ENCODE results near the gene PPP1R12C.
"Not testable (repeated sequence)": the region's sequence is repeated elsewhere in the genome, so short reads cannot be mapped to it uniquely, and the experiment has no call there.

PPP1R12C gene

DNA sequence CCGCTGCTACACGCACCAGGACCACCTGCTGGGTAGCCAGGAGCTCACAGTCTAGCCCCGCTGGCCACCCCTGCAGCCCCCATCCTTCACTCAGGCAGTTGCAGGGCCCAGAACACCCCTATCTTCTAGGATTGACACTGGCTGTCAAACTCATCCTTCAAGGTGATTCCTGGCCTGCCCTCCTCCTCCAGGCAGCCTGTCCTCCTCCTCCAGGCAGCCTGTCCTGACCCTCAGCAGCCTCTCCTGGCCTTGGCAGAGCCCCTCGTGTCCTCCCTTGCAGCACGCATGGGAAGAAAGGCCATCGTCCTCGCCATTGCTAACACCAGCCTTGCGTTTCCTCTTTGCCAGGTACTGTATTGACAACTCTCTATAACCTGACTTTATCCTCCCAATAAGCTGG, 45.5 kb downstream of the PPP1R12C start:
- intact Hi-C loops (cut with micrococcal nuclease) = no loop called here
- Mint-ChIP-seq H3K27ac (no peak overlapping the region), H3K36me3 (ENCODE audit: low read depth) (no peaks in the 10 kb centered on the region), H3K4me3 (no peak overlapping the region), H3K9me3 (no peaks in the 10 kb centered on the region), H3K27me3 (peaks cover 83% of the 10 kb centered on the region), H3K4me1 (ENCODE audit: low read depth) (peaks cover 42% of the 10 kb centered on the region)

DNA sequence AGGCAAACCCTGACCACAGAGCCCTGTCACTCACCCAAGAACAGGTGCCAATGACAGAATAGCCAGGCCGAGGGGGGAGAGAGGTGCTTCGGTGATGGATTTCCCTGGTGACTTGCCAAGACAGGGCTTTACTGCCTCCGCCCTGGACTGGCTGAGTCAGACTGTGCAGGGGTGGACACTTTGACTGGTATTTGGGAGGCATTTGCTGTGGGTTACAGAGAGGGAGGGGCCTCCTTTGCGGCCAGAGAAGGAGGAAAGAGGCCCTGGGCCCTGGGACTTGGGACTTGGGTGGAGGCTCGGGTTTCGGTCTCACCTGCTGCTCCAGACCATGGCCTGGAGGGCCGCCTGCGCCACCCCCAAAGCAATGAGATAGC, 46.3 kb downstream of the PPP1R12C start:
- no peak overlapping the region for H3K27ac Mint-ChIP-seq
- intact Hi-C loops (cut with micrococcal nuclease) = no loop called here
- H3K4me1 Mint-ChIP-seq (ENCODE audit: low read depth) = peaks cover 40% of the 10 kb centered on the region
- no peak overlapping the region for H3K4me3 Mint-ChIP-seq
- H3K27me3 Mint-ChIP-seq = peaks cover 85% of the 10 kb centered on the region
- H3K9me3 Mint-ChIP-seq = no peaks in the 10 kb centered on the region
- H3K36me3 Mint-ChIP-seq (ENCODE audit: low read depth) = no peaks in the 10 kb centered on the region

DNA sequence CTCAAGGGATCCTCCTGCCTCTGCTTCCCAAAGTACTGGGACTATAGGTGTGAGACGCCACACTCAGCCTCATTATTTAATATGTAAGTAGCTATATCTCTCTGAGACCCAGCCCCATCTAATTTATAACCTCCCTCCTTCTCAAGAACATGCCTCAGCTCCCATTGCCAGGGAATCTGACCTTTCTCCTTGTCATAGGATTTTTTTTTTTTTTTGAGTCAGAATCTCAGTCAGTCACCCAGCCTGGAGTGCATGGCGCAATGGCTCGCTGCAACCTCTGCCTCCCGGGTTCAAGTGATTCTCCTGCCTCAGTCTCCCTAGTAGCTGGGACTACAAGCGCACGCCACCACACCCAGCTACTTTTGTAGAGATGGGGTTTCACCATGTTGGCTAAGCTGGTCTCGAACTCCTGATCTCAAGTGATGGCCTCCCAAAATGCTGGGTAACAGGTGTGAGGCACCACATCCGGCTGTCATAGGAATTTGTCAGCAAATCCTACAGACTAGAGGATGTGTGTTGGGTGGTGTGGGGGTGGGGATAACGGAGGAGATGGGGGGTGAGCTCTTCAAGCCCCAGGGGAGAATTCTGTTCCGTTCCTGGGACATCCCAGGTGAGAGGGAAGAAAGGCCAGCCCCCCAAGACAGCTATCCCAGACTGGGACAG, 46.8 kb downstream of the PPP1R12C start:
- intact Hi-C loops (cut with micrococcal nuclease) = no loop called here
- Mint-ChIP-seq H3K27ac (no peak overlapping the region), H3K36me3 (ENCODE audit: low read depth) (no peaks in the 10 kb centered on the region), H3K9me3 (no peaks in the 10 kb centered on the region), H3K4me1 (ENCODE audit: low read depth) (peaks cover 36% of the 10 kb centered on the region), H3K27me3 (peaks cover 86% of the 10 kb centered on the region), H3K4me3 (no peak overlapping the region)

DNA sequence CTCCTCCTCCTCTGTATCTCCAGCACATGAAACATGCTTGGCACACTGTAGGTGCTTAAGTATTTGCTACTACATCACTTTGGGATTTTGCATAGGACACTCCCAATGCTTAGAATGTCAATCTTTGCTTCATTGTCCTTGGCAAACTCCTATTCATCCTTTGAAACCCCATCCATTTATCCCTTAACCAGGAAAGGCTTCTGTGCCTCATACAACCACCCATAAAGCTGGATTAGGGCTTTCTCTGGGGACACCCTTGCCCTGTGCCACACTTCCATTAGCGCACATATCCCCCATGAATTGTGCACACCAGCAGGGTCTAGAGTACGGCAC, 47.6 kb downstream of the PPP1R12C start:
- Mint-ChIP-seq H3K27ac (no peak overlapping the region), H3K27me3 (peaks cover 84% of the 10 kb centered on the region), H3K36me3 (ENCODE audit: low read depth) (no peaks in the 10 kb centered on the region), H3K9me3 (no peaks in the 10 kb centered on the region), H3K4me3 (no peak overlapping the region), H3K4me1 (ENCODE audit: low read depth) (peaks cover 28% of the 10 kb centered on the region)
- intact Hi-C loops (cut with micrococcal nuclease) = no loop called here

DNA sequence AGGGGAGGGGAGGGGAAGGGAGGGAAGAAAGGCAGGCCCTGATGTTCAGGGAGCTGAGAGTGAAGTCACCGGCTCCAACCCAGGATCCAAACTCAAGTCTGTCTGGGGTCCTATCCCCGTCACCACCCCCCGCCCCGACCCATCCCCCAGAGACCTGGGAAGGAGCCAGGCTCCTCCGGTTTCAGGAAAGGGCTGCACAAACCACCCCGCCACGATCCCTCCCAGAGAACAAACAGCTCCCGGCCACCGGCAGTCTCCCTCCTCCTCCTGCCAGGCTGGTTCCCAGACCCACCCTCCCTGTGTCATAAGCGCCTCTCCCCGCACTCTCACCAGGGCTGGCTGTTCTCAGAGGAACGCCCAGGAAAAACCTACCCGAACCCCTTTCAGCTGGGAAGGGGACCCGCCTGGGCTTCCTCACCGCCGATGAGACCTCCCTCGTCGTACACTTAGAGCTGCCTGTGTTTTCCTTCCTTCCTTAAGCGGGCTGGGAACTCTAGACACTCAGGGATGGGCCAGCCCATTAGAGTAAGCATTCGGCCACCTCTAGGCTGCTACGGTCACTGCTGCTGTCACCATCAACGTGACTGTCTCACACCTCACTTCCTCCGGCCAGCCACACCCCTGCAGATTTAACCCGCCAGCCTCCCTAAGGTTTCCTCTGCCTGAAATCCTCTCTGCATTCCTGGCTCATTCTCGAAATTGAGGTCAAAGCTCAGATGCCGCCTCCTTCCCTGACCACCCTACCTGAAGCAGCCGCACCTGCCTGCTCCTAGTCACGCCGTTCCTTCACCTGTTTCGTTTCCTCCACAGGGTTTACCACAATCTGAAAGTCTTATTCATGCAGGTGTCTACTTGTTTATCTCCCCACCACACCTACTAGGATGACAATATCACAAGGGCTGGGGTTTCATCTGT, 48.2 kb downstream of the PPP1R12C start:
- no peaks in the 10 kb centered on the region for H3K36me3 Mint-ChIP-seq (ENCODE audit: low read depth)
- H3K4me1 Mint-ChIP-seq (ENCODE audit: low read depth) = peaks cover 28% of the 10 kb centered on the region
- intact Hi-C loops (cut with micrococcal nuclease) = no loop called here
- H3K27me3 Mint-ChIP-seq = peaks cover 84% of the 10 kb centered on the region
- H3K4me3 Mint-ChIP-seq = peak overlapping the region; percentile 4
- H3K27ac Mint-ChIP-seq = no peak overlapping the region
- H3K9me3 Mint-ChIP-seq = no peaks in the 10 kb centered on the region

DNA sequence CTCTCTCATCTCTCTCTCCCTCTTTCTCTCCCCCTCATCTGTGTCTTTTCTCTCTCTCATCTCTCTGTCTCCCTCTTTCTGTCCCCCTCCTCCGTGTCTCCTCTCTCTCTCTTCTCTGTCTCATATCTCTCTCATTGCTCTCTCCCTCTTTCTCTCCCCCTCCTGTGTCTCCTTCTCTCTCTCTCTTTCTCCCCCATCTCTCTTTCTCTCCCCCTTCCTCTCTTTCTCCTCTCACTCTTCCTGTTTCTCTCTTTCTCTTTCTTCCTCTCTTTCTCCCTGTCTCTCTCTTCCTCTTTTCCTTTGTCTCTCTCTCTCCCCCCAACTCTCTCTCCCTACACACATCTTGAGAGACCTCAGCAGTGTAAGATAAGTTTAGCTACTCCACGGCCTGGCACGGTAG, 49.6 kb downstream of the PPP1R12C start:
- no peaks in the 10 kb centered on the region for H3K9me3 Mint-ChIP-seq
- H3K27me3 Mint-ChIP-seq = peaks cover 76% of the 10 kb centered on the region

DNA sequence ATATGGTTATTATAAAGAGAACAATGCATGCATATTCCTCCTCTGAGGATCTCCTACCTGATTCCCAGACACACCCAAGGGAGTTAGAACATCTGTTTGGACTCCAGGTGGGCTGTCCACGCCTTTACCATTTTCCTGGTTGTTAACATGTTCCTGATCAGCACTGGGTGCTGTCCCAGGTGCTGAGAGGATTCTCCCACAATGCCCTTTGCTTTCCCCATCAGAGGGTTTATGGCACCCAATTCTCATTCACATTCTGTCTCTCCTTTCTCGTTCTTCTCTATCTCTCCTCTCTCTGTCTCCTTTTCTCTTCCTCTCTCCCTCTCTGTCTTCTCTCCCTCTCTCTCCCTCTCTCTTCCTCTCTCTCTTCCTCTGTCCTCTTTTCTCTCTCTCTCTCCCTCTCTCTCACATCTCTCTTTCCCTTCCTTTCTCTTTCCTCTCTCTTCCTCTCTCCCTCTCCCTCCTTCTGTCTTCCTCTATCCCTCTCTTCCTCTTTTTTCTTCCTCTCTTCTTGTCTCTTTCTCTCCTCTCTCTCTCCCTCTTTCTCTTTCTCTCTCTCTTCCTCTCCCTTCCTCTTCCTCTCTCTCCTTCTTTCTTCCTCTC, 51.2 kb downstream of the PPP1R12C start:
- no peaks in the 10 kb centered on the region for H3K9me3 Mint-ChIP-seq
- H3K4me3 Mint-ChIP-seq = no peak overlapping the region
- H3K4me1 Mint-ChIP-seq (ENCODE audit: low read depth) = peaks cover 38% of the 10 kb centered on the region
- intact Hi-C loops (cut with micrococcal nuclease) = no loop called here
- peaks cover 9% of the 10 kb centered on the region for H3K36me3 Mint-ChIP-seq (ENCODE audit: low read depth)
- H3K27me3 Mint-ChIP-seq = peaks cover 62% of the 10 kb centered on the region
- no peak overlapping the region for H3K27ac Mint-ChIP-seq

More for the DNA sequence above, 49.6 kb downstream of the PPP1R12C start:
- Mint-ChIP-seq H3K27ac (no peak overlapping the region), H3K4me3 (no peak overlapping the region), H3K36me3 (ENCODE audit: low read depth) (no peaks in the 10 kb centered on the region), H3K4me1 (ENCODE audit: low read depth) (peaks cover 28% of the 10 kb centered on the region)
- intact Hi-C loops (cut with micrococcal nuclease) = no loop called here

DNA sequence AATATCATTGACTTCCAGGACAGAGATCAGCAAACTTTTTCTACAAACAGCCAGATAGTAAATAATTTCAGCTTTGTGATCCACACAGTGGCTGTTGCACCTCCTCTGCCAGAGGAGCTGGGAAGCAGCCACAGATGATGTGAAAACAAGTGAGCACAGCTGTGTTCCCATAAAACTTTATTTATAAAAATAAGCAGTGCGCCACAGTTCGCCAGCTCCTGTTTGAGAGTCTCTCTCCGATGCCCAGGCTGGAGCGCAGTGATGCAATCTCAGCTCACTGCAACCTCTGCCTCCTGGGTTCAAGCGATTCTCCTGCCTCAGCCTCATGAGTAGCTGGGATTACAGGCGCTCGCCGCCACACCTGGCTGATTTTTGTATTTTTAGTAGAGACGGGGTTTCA, 51.9 kb downstream of the PPP1R12C start:
- peaks cover 36% of the 10 kb centered on the region for H3K4me1 Mint-ChIP-seq (ENCODE audit: low read depth)
- intact Hi-C loops (cut with micrococcal nuclease); H3K4me3 Mint-ChIP-seq; H3K27ac Mint-ChIP-seq; H3K9me3 Mint-ChIP-seq: not testable (repeated sequence)
- peaks cover 16% of the 10 kb centered on the region for H3K36me3 Mint-ChIP-seq (ENCODE audit: low read depth)
- peaks cover 57% of the 10 kb centered on the region for H3K27me3 Mint-ChIP-seq

DNA sequence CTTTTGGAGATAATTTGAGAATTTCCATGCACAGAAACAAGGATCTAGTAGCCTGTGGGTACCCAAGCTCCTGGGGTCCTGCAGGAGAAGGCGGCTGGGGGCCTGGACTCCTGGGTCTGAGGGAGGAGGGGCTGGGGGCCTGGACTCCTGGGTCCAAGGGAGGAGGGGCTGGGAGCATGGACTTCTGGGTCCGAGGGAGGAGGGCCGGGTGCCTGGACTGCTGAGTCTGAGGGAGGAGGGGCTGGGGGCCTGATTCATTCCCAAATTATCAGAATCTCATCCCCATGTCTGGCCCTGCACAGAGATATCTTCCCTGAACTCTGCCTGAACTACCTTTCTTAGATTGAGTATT, 54.0 kb downstream of the PPP1R12C start:
- Mint-ChIP-seq H3K9me3 (no peaks in the 10 kb centered on the region), H3K27ac (no peak overlapping the region), H3K4me3 (no peak overlapping the region), H3K27me3 (peaks cover 38% of the 10 kb centered on the region), H3K4me1 (ENCODE audit: low read depth) (peaks cover 27% of the 10 kb centered on the region), H3K36me3 (ENCODE audit: low read depth) (peaks cover 30% of the 10 kb centered on the region)
- intact Hi-C loops (cut with micrococcal nuclease) = loop anchor here (2.0 kb wide), 1 partner anchor 17 kb away; no protein-coding TSS in a partner anchor

DNA sequence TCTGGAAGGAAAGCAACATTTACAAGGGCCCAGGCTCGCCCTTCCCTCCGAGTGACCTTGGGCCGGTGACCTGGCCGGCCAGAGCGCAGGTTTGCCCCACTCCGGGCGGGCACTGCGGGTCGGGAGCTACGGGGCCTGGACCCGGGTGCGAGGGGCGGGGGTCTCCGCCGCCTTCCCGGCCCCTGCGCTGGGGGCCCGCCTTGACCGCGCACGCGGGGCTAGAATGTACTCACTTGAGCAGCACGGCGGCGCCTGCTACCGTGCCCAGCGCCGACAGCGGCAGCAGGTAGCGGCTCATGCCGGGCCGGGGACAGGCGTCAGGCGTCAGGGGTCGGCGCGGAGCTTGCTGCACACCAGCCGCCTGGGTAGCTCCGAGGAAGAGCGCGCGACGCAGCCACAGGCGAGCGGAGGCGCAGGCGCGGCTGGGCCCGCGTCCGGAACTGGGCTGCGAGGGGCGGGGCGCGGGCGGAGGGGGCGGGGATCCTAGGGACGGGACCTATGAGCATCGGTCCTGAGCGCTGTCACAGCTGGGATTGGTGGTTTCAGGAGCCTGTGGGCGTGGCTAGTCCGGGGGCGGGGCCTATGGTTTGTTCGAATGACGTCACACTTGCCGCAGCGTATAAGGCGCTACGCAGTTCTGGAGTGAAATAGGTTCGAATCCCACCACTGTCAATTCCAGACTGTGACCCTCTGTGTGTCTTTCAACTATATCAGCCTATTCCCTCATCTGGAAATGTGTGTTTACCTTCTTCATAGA, 54.5 kb downstream of the PPP1R12C start, which contains the start of gene RDH13:
RDH13 (minus strand) TSS at position 414 of the 757 bp plus-strand sequence; CDS start at position 298, 116 bp downstream.
- H3K9me3 Mint-ChIP-seq = no peaks in the 10 kb centered on the region
- H3K4me3 Mint-ChIP-seq = peak within 1 kb of the TSS; percentile 80
- H3K27me3 Mint-ChIP-seq = peaks cover 33% of the 10 kb centered on the region
- intact Hi-C loops (cut with micrococcal nuclease) = loop anchor here (2.0 kb wide), 1 partner anchor 18 kb away; no protein-coding TSS in a partner anchor
- H3K36me3 Mint-ChIP-seq (ENCODE audit: low read depth) = peaks cover 36% of the 10 kb centered on the region
- H3K4me1 Mint-ChIP-seq (ENCODE audit: low read depth) = peaks cover 23% of the 10 kb centered on the region
- peak within 1 kb of the TSS; percentile 70 for H3K27ac Mint-ChIP-seq

DNA sequence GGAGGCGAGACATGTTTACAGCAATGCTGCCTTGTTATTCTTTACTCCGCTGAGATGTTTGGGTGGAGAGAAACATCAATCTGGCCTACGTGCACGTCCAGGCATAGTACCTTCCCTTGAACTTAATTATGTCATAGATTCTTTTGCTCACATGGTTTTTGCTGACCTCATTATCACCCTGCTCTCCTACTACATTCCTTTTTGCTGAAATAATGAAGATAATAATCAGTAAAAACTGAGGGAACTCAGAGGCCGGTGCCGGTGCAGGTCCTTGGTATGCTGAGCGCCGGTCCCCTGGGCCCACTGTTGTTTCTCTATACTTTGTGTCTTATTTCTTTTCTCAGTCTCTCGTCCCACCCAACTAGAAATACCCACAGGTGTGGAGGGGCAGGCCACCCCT, 57.1 kb downstream of the PPP1R12C start:
- H3K4me1 Mint-ChIP-seq (ENCODE audit: low read depth) = peaks cover 12% of the 10 kb centered on the region
- intact Hi-C loops (cut with micrococcal nuclease); H3K9me3 Mint-ChIP-seq; H3K4me3 Mint-ChIP-seq; H3K27ac Mint-ChIP-seq; H3K27me3 Mint-ChIP-seq: not testable (repeated sequence)
- H3K36me3 Mint-ChIP-seq (ENCODE audit: low read depth) = peaks cover 57% of the 10 kb centered on the region

DNA sequence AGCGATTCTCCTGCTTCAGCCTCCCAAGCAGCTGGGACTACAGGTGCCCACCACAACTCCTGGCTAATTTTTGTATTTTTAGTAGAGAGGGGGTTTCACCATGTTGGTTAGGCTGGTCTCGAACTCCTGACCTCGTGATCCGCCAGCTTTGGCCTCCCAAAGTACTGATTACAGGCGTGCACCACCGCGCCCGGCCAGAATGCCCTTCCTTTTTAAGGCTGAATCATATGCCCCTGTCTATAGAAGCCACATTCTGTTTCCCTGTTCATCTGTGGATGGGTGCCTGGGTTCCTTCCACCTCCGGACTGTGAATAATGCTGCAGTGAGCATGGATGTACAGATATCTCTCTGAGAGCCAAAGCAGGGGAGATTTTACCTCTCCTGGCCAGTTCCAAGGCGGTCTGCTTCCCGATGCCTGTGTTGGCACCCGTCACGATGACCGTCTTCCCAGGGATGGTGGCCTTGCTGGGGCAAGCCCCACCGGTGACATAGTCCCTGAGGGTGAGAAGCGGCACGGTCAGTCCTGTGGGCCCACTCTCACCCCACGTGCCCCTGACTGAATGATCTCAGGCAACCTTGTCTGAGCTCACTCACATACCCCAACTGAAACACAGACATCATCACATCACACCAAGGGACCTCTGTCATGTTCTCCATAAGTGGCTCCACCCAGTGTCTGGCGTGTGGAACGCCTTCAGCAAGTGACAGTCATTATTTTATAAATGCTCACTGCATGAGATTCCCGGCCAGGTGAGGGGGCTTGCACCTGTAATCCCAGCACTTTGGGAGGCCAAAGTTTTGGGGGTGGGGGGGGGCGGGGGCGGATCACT, 58.4 kb downstream of the PPP1R12C start:
- intact Hi-C loops (cut with micrococcal nuclease) = no loop called here
- no peak overlapping the region for H3K27ac Mint-ChIP-seq
- H3K27me3 Mint-ChIP-seq = peaks cover 4% of the 10 kb centered on the region
- H3K9me3 Mint-ChIP-seq = no peaks in the 10 kb centered on the region
- H3K4me3 Mint-ChIP-seq = no peak overlapping the region
- peaks cover 12% of the 10 kb centered on the region for H3K4me1 Mint-ChIP-seq (ENCODE audit: low read depth)
- H3K36me3 Mint-ChIP-seq (ENCODE audit: low read depth) = peaks cover 65% of the 10 kb centered on the region

DNA sequence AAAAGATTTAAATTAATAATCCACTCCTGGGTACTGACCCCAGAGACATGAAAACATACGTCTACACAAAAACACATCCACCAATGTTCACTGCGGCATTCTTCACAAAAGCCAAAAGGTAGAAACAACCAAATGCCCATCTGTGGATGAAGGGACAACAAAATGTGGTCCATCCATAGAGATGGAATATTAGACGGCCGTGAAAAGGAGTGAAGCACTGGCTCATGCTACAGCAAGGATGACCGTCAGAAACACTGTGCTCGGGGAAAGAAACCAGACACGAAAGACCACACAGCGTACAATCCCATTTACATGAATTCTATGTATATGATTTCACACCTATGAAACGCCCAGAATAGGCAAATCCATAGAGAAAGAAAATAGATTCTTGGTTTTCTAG, 60.6 kb downstream of the PPP1R12C start:
- no peak overlapping the region for H3K4me3 Mint-ChIP-seq
- H3K27me3 Mint-ChIP-seq = no peaks in the 10 kb centered on the region
- H3K36me3 Mint-ChIP-seq (ENCODE audit: low read depth) = peaks cover 84% of the 10 kb centered on the region

More for the DNA sequence above, 60.6 kb downstream of the PPP1R12C start:
- intact Hi-C loops (cut with micrococcal nuclease) = no loop called here
- Mint-ChIP-seq H3K4me1 (ENCODE audit: low read depth) (peaks cover 8% of the 10 kb centered on the region), H3K9me3 (no peaks in the 10 kb centered on the region), H3K27ac (no peak overlapping the region)
